Neural crest cell (in vitro differentiated cells): ENCODE results near the gene ARMC8. TPM values are rescaled to one million over a fixed set of nuclear protein-coding genes. Genes with fewer than 3 reads are reported as not detected.

Source experiments
- DNase-seq: peaks from one replicate; pipeline ENCODE4 v3.0.0; 2021; ENCODE audit warnings: low read depth, mixed read lengths, low spot score
- H3K27ac Mint-ChIP-seq: one replicate; pipeline ENCODE4 v1.8.0; 2021; ENCODE audit warnings: mild to moderate bottlenecking, mixed read lengths; ENCODE audit not compliant: unreplicated experiment
- H3K27me3 Mint-ChIP-seq: 2 replicates; pipeline ENCODE4 v1.8.0; 2021; ENCODE audit warnings: low read depth, mild to moderate bottlenecking, mixed read lengths
- H3K36me3 Mint-ChIP-seq: 2 replicates; pipeline ENCODE4 v1.8.0; 2021; ENCODE audit warnings: low read depth, mild to moderate bottlenecking, mixed read lengths
- H3K4me1 Mint-ChIP-seq: 2 replicates; pipeline ENCODE4 v1.8.0; 2021; ENCODE audit warnings: mixed read lengths
- H3K4me3 Mint-ChIP-seq: one replicate; pipeline ENCODE4 v1.8.0; 2021; ENCODE audit warnings: mild to moderate bottlenecking, mixed read lengths
- H3K9me3 Mint-ChIP-seq: 2 replicates; pipeline ENCODE4 v1.8.0; 2021; ENCODE audit warnings: mixed read lengths
- CTCF ChIP-seq: fragments of 200-600 bp; sonication (generic); conservative IDR thresholded peaks from 2 replicates; pipeline ENCODE4 v1.5.0; 2021; ENCODE audit warnings: antibody characterized with exemption, mild to moderate bottlenecking
- total RNA-seq: library from RNA; stranded (reverse); gene quantifications from 2 replicates; pipeline ENCODE4 v1.2.1, GENCODE V29; 2021

The ARMC8 gene
- total RNA-seq, 1 donor from 2014 or later: 40.0 TPM

GRCh38 chr3:138340511-138340910, 153.4 kb downstream of the ARMC8 start:
- no peaks in the 10 kb centered on the region for H3K36me3 Mint-ChIP-seq
- no peaks in the 10 kb centered on the region for H3K9me3 Mint-ChIP-seq
- TF ChIP-seq CTCF: no peak
- no peak for DNase-seq
- H3K27ac Mint-ChIP-seq: no peak overlapping the region
- H3K4me1 Mint-ChIP-seq: no peaks in the 10 kb centered on the region
- H3K4me3 Mint-ChIP-seq: no peak overlapping the region
- no peaks in the 10 kb centered on the region for H3K27me3 Mint-ChIP-seq

GRCh38 chr3:138344754-138345153, 157.7 kb downstream of the ARMC8 start:
- Mint-ChIP-seq H3K27ac (peak overlapping the region; percentile 19), H3K36me3 (no peaks in the 10 kb centered on the region), H3K27me3 (peaks cover 2% of the 10 kb centered on the region), H3K9me3 (no peaks in the 10 kb centered on the region), H3K4me3 (no peak overlapping the region), H3K4me1 (peaks cover 17% of the 10 kb centered on the region)
- no peak for DNase-seq
- TF ChIP-seq CTCF: no peak

Other genes starting within 250 kb of the ARMC8 start
- gene CLDN18, start 177.1 kb upstream of the ARMC8 start, total RNA-seq: not detected in 2 replicates
- 26.6 and 28.1 TPM in 2 replicates for gene DZIP1L, start 71.7 kb upstream of the ARMC8 start, total RNA-seq
- not detected in 2 replicates for gene A4GNT, start 54.9 kb upstream of the ARMC8 start, total RNA-seq
- 23.0 and 25.6 TPM in 2 replicates for gene DBR1, start 12.4 kb upstream of the ARMC8 start, total RNA-seq
- 0.79 TPM in 1 of 2 replicates, not detected in the other for gene NME9, start 142.6 kb downstream of the ARMC8 start, total RNA-seq
- gene MRAS, start 161.3 kb downstream of the ARMC8 start, total RNA-seq: 24.7 and 27.0 TPM in 2 replicates
- gene ESYT3, start 247.3 kb downstream of the ARMC8 start, total RNA-seq: 0.44 and 1.1 TPM in 2 replicates